GM18907 (cell line): Measurements from ENCODE around the gene RSPH9.

ENCODE experiments used
- ATAC-seq: cut with Tn5 transposase; IDR thresholded peaks from one replicate; pipeline ENCODE4 v1.9.1; 2021; ENCODE audit warnings: mild to moderate bottlenecking, moderate library complexity; ENCODE audit not compliant: unreplicated experiment

RSPH9 gene

GRCh38 chr6:43644940-43645612 is at the start of gene RSPH9:
RSPH9 (plus strand) TSS chr6:43645036; CDS start chr6:43645099, 63 bp downstream.
- ATAC-seq = peak; percentile 52

GRCh38 chr6:43600595-43600994 is 44.2 kb upstream of the RSPH9 start:
- no peak for ATAC-seq

- ATAC-seq = no peak
These were observed 40.7 kb upstream of the RSPH9 start for GRCh38 chr6:43604174-43604573.

GRCh38 chr6:43606019-43606418 is 38.8 kb upstream of the RSPH9 start:
- no peak for ATAC-seq

GRCh38 chr6:43608310-43608763 is 36.5 kb upstream of the RSPH9 start:
- no peak for ATAC-seq

GRCh38 chr6:43608807-43609206 is 36.0 kb upstream of the RSPH9 start:
- no peak for ATAC-seq

- no peak for ATAC-seq
These were observed 35.4 kb upstream of the RSPH9 start for GRCh38 chr6:43609402-43609801.

- ATAC-seq = no peak
These were observed 34.4 kb upstream of the RSPH9 start for GRCh38 chr6:43610431-43610830.

- no peak for ATAC-seq
These were observed 31.0 kb upstream of the RSPH9 start for GRCh38 chr6:43613721-43614395.

- no peak for ATAC-seq
These were observed 30.5 kb upstream of the RSPH9 start for GRCh38 chr6:43614396-43614730.

- ATAC-seq = no peak
These were observed 27.9 kb upstream of the RSPH9 start for GRCh38 chr6:43616725-43617472.

- no peak for ATAC-seq
These were observed 23.6 kb upstream of the RSPH9 start for GRCh38 chr6:43621078-43621835.

GRCh38 chr6:43621836-43622180 is 23.0 kb upstream of the RSPH9 start:
- no peak for ATAC-seq

- no peak for ATAC-seq
These were observed 22.3 kb upstream of the RSPH9 start for GRCh38 chr6:43622541-43622940.

GRCh38 chr6:43623880-43624785 is 20.7 kb upstream of the RSPH9 start:
- ATAC-seq = no peak

GRCh38 chr6:43624786-43625288 is 20.0 kb upstream of the RSPH9 start:
- ATAC-seq = no peak

- ATAC-seq = no peak
These were observed 19.3 kb upstream of the RSPH9 start for GRCh38 chr6:43625393-43625992.

- no peak for ATAC-seq
These were observed 17.6 kb upstream of the RSPH9 start for GRCh38 chr6:43627008-43627825.
